ENCODE results near the gene SGCA. TPM values are rescaled to one million over a fixed set of nuclear protein-coding genes. Genes with fewer than 3 reads are reported as not detected.

The SGCA gene
- total and polyA plus RNA-seq, 2 of the 8 experiments (the other 6 are each of a cell fraction or from before 2014, with no cell fraction given), result 0.12 TPM; not detected in 1

DNA sequence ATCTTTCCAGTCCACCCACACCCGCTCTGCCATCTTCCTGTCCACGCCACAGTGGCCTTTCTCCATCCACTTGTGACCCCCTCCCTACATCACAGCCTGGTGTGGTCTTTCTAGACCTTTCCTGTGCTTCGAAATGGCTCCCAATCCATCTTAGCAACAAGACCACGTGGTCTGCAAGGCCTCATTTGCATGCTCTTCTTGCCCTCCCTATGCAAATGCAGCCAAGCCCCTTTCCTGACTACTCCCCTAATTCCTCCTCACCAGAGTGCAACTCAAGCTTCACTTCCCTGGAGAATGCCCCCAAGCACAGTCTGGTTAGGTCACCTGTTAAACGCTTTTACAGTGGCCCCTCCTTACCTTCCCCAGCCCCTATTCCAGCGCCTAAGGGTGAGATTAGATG is 21.4 kb upstream of the SGCA start:
- no peaks in the 10 kb centered on the region; a peak in 1 of 4 replicates for H3K79me2 ChIP-seq (ENCODE audit: control insufficient read depth in 1 of 2, insufficient read depth in 2 of 2, low read length in 2 of 2)
- no peak overlapping the region for H3K23ac ChIP-seq (ENCODE audit: insufficient read length)
- H3K18ac ChIP-seq (ENCODE audit: extremely low read depth, low read length), result no peak overlapping the region
- no peak overlapping the region for H4K5ac ChIP-seq (ENCODE audit: insufficient read length, low read depth, low read length)
- H2BK15ac ChIP-seq (ENCODE audit: low read length), result no peak overlapping the region
- H3K4ac ChIP-seq (replicated peaks; ENCODE audit: insufficient read length, low read depth, low read length), result no peak overlapping the region
- no peak overlapping the region for H3K56ac ChIP-seq (replicated peaks; ENCODE audit: insufficient read length, low read depth, low read length)
- ChIA-PET CTCF (ENCODE audit: partially characterized antibody) (interaction anchor here (0.8 to 21.6 kb wide), 8 partner anchors 5 to 152 kb away, joined by 3 to 299 read pairs (median 32); partner anchors contain the start of genes PDK2, PPP1R9B, SAMD14 and SGCA), POLR2A (ENCODE audit: partially characterized antibody) (interaction anchor here (1.4 kb wide), 1 partner anchor 16 kb away, joined by 4 read pairs; no protein-coding TSS in a partner anchor)
- no peak for DNase-seq (ENCODE audit: low read depth in 1 of 2, low spot score in 2 of 2)
- H2BK20ac ChIP-seq (ENCODE audit: low read length), result no peak overlapping the region
- no peak overlapping the region for H3K9ac ChIP-seq (replicated peaks in 1 of 4; ENCODE audit: extremely low read depth in 1 of 4, low read depth in 3 of 4, low read length in 3 of 4)
- H3K9me3 ChIP-seq (ENCODE audit: insufficient read depth in 2 of 2, low read depth in 1 of 2, low read length in 1 of 2), result no peaks in the 10 kb centered on the region
- H2AFZ ChIP-seq (ENCODE audit: low read length), result no peak overlapping the region
- H3K27ac ChIP-seq (ENCODE audit: low read depth, low read length), result no peak overlapping the region
- no peak overlapping the region; the same call in 1 of the 2 replicates for H2AK5ac ChIP-seq (ENCODE audit: low read depth, low read length)
- H4K8ac ChIP-seq (ENCODE audit: extremely low read depth, insufficient read depth, low read length), result no peak overlapping the region
- H3K4me2 ChIP-seq (ENCODE audit: insufficient read depth in 1 of 2, low read depth in 2 of 2, low read length in 2 of 2), result no peak overlapping the region
- no peak overlapping the region; the same call in 1 of the 2 replicates for H2BK5ac ChIP-seq (ENCODE audit: low read depth, low read length)
- peaks cover 12 to 16% of the 10 kb centered on the region in 2 experiments for H4K20me1 ChIP-seq (replicated peaks in 1 of 2; ENCODE audit: control insufficient read depth in 1 of 2, insufficient read depth in 2 of 2, low read length in 2 of 2)
- no peak overlapping the region for H2BK120ac ChIP-seq (replicated peaks; ENCODE audit: low read depth, low read length)
- peaks cover 7% of the 10 kb centered on the region for H3K23me2 ChIP-seq (ENCODE audit: low read depth, low read length)
- H3K14ac ChIP-seq (ENCODE audit: insufficient read length), result no peak overlapping the region
- 85% methylated on average over 6 of the region's 6 CpGs; no CpG with 5 or more reads in 1 of the 2 experiments for WGBS, 2 experiments (ENCODE audit: extremely low coverage in 1 of 2, insufficient coverage in 1 of 2, insufficient read length in 1 of 2, insufficient replicate concordance in 2 of 2, low coverage in 1 of 2, low lambda C conversion rate in 2 of 2, missing lambda C conversion rate in 1 of 2)
- peaks cover 0 to 30% (median 11%) of the 10 kb centered on the region in 4 experiments; a peak in 6 of 7 replicates for H3K4me1 ChIP-seq (replicated peaks in 1 of 4; ENCODE audit: control insufficient read depth in 3 of 4, insufficient read depth in 4 of 4, low read length in 3 of 4)
- H3K4me3 ChIP-seq (ENCODE audit: extremely low read depth in 1 of 4, insufficient read depth in 2 of 4, low read depth in 3 of 4, low read length in 4 of 4), result no peak overlapping the region
- peaks cover 0 to 6% (median 2%) of the 10 kb centered on the region in 4 experiments; a peak in 2 of 8 replicates for H3K36me3 ChIP-seq (ENCODE audit: control insufficient read depth in 2 of 4, insufficient read depth in 4 of 4, low read length in 3 of 4)
- TF ChIP-seq SIN3A (conservative IDR thresholded peaks at IDR 0.05 in 1 of 2, IDR thresholded peaks at IDR 0.05 in 1 of 2; ENCODE audit: low read depth in 1 of 2, low read length in 2 of 2) (no peak), RAD21 (IDR thresholded peaks at IDR 0.05 in 1 of 2, conservative IDR thresholded peaks at IDR 0.05 in 1 of 2; ENCODE audit: low read depth in 2 of 2, low read length in 2 of 2) (no peak), SUZ12 (IDR thresholded peaks at IDR 0.05; ENCODE audit: low read length) (no peak), SIRT6 (IDR thresholded peaks at IDR 0.05; ENCODE audit: low read length) (no peak)
- H4K91ac ChIP-seq (replicated peaks; ENCODE audit: insufficient read length, low read length), result no peak overlapping the region
- peaks cover 0 to 4% (median 4%) of the 10 kb centered on the region in 4 experiments; a peak in 5 of 7 replicates for H3K27me3 ChIP-seq (replicated peaks in 1 of 4; ENCODE audit: control insufficient read depth in 3 of 4, extremely low read depth in 1 of 4, insufficient read depth in 3 of 4, low read length in 3 of 4)
- no peak overlapping the region for H2BK12ac ChIP-seq (ENCODE audit: low read depth, low read length)
- no peak for FAIRE-seq
- H3K79me1 ChIP-seq (ENCODE audit: low read depth, low read length), result peaks cover 8% of the 10 kb centered on the region
